ENCODE data around the gene TSPAN32.

TSPAN32 gene

GRCh38 chr11:2301631-2302305 lies at the start of gene TSPAN32, which contains the start of gene C11orf21:
Gene TSPAN32 (plus strand): TSS chr11:2302013. CDS start chr11:2302150, 137 bp downstream.
Gene C11orf21 (minus strand): TSS chr11:2301918. CDS start chr11:2301808, 110 bp downstream.
- H3K9me3 ChIP-seq (ENCODE audit: control insufficient read depth, low read depth, low read length): no peaks in the 10 kb centered on the region
- H3K27me3 ChIP-seq (ENCODE audit: control insufficient read depth, insufficient read depth, low read length): no peaks in the 10 kb centered on the region
- H3K4me3 ChIP-seq (ENCODE audit: low read length): no peak within 1 kb of the TSS
- no peak within 1 kb of the TSS for H3K9ac ChIP-seq (ENCODE audit: low read length)
- no peaks in the 10 kb centered on the region for H3K4me1 ChIP-seq (ENCODE audit: control insufficient read depth, low read depth, low read length)
- H3K36me3 ChIP-seq (ENCODE audit: control insufficient read depth, low read depth, low read length): no peaks in the 10 kb centered on the region
- H3K27ac ChIP-seq (ENCODE audit: low read length): no peak within 1 kb of the TSS

- no peaks in the 10 kb centered on the region for H3K36me3 ChIP-seq (ENCODE audit: control insufficient read depth, low read depth, low read length)
- H3K4me1 ChIP-seq (ENCODE audit: control insufficient read depth, low read depth, low read length): no peaks in the 10 kb centered on the region
- no peak overlapping the region for H3K27ac ChIP-seq (ENCODE audit: low read length)
- H3K9ac ChIP-seq (ENCODE audit: low read length): no peak overlapping the region
- H3K9me3 ChIP-seq (ENCODE audit: control insufficient read depth, low read depth, low read length): no peaks in the 10 kb centered on the region
- H3K4me3 ChIP-seq (ENCODE audit: low read length): no peak overlapping the region
- H3K27me3 ChIP-seq (ENCODE audit: control insufficient read depth, insufficient read depth, low read length): peaks cover 8% of the 10 kb centered on the region
Measured at GRCh38 chr11:2252018-2252417, 49.8 kb upstream of the TSPAN32 start.

- Histone ChIP-seq H3K36me3 (ENCODE audit: control insufficient read depth, low read depth, low read length) (no peaks in the 10 kb centered on the region), H3K27me3 (ENCODE audit: control insufficient read depth, insufficient read depth, low read length) (no peaks in the 10 kb centered on the region), H3K27ac (ENCODE audit: low read length) (no peak overlapping the region), H3K9me3 (ENCODE audit: control insufficient read depth, low read depth, low read length) (no peaks in the 10 kb centered on the region), H3K4me3 (ENCODE audit: low read length) (no peak overlapping the region), H3K9ac (ENCODE audit: low read length) (no peak overlapping the region), H3K4me1 (ENCODE audit: control insufficient read depth, low read depth, low read length) (no peaks in the 10 kb centered on the region)
Measured at GRCh38 chr11:2256293-2256913, 45.4 kb upstream of the TSPAN32 start.

DNA sequence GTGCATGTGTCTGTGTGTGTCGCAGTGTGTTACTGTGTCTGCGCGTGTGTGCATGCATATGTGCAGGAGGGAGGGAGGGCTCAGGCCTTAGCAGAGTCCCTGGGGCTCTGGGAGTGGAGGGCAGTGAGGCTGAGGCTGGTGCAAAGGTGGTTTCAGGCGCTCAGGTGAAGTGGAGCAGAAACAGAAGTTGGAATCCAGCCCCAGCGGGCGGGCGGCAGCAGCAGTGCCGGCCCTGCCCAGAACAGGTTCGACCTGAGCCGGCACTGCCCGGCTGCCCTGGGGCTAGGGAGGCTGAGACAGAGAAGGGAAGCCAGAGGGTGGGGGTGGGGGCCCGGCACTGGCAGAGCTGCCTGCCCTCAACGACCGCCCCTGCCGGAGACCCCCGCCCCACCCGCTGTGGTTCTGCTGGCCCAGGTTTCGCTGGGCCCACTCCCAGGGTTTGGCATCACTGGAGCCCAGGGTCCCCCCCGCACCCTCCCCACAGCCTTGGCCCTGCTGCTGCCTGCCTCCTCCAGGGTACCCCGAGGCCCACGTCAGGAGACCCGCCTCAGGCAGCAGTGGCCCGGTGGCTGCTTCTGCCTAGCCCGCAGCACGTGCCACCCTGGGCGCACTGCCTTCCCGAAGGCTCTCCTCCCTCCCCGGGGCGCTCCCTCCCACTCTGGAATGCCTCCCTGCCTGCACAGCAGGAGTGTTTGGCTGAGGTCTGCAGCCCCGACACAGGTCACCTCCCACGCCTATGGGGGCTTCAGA lies 44.7 kb upstream of the TSPAN32 start:
- Histone ChIP-seq H3K27me3 (ENCODE audit: control insufficient read depth, insufficient read depth, low read length) (no peaks in the 10 kb centered on the region), H3K27ac (ENCODE audit: low read length) (no peak overlapping the region), H3K4me3 (ENCODE audit: low read length) (no peak overlapping the region)

GRCh38 chr11:2258501-2259465 lies 43.0 kb upstream of the TSPAN32 start:
- no peak overlapping the region for H3K27ac ChIP-seq (ENCODE audit: low read length)
- no peak overlapping the region for H3K4me3 ChIP-seq (ENCODE audit: low read length)

More for the DNA sequence above, 44.7 kb upstream of the TSPAN32 start:
- H3K9me3 ChIP-seq (ENCODE audit: control insufficient read depth, low read depth, low read length): no peaks in the 10 kb centered on the region
- H3K36me3 ChIP-seq (ENCODE audit: control insufficient read depth, low read depth, low read length): no peaks in the 10 kb centered on the region
- H3K4me1 ChIP-seq (ENCODE audit: control insufficient read depth, low read depth, low read length): no peaks in the 10 kb centered on the region
- no peak overlapping the region for H3K9ac ChIP-seq (ENCODE audit: low read length)

GRCh38 chr11:2259466-2259830 lies 42.4 kb upstream of the TSPAN32 start:
- H3K36me3 ChIP-seq (ENCODE audit: control insufficient read depth, low read depth, low read length): no peaks in the 10 kb centered on the region
- no peak overlapping the region for H3K9ac ChIP-seq (ENCODE audit: low read length)
- no peak overlapping the region for H3K4me3 ChIP-seq (ENCODE audit: low read length)
- no peaks in the 10 kb centered on the region for H3K27me3 ChIP-seq (ENCODE audit: control insufficient read depth, insufficient read depth, low read length)
- no peak overlapping the region for H3K27ac ChIP-seq (ENCODE audit: low read length)
- H3K4me1 ChIP-seq (ENCODE audit: control insufficient read depth, low read depth, low read length): no peaks in the 10 kb centered on the region
- H3K9me3 ChIP-seq (ENCODE audit: control insufficient read depth, low read depth, low read length): no peaks in the 10 kb centered on the region

More at GRCh38 chr11:2258501-2259465, 43.0 kb upstream of the TSPAN32 start:
- Histone ChIP-seq H3K4me1 (ENCODE audit: control insufficient read depth, low read depth, low read length) (no peaks in the 10 kb centered on the region), H3K9me3 (ENCODE audit: control insufficient read depth, low read depth, low read length) (no peaks in the 10 kb centered on the region), H3K36me3 (ENCODE audit: control insufficient read depth, low read depth, low read length) (no peaks in the 10 kb centered on the region), H3K27me3 (ENCODE audit: control insufficient read depth, insufficient read depth, low read length) (no peaks in the 10 kb centered on the region), H3K9ac (ENCODE audit: low read length) (no peak overlapping the region)

DNA sequence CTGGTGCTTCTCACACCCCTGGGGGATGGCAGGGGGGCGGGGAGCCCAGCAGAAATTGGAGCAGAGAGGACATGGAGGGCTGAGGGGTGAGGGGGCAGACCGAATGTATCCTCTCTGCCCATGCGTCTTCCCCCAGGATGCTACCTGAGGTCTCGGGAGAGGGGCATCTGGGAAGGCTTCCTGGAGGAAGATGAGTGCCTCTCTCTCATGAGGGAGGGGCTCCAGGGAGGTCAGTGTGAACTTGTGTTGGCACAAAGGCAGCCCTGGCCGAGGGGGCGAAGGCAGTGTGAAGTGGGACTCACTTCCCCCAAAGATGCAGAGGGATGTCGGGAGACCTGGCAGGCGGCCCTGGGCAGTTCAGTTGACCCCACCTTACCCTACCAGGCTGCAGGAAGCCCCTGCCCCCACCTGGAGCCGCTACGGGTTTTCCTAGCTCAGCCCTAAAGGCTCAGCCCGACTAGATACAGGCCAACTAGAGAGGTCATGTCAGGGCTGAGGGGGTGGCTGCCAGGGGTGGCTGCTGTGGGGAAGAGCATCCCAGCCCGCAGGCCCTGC lies 41.8 kb upstream of the TSPAN32 start:
- H3K27me3 ChIP-seq (ENCODE audit: control insufficient read depth, insufficient read depth, low read length): no peaks in the 10 kb centered on the region
- H3K9ac ChIP-seq (ENCODE audit: low read length): no peak overlapping the region
- no peak overlapping the region for H3K27ac ChIP-seq (ENCODE audit: low read length)
- H3K4me1 ChIP-seq (ENCODE audit: control insufficient read depth, low read depth, low read length): no peaks in the 10 kb centered on the region
- no peaks in the 10 kb centered on the region for H3K36me3 ChIP-seq (ENCODE audit: control insufficient read depth, low read depth, low read length)
- H3K9me3 ChIP-seq (ENCODE audit: control insufficient read depth, low read depth, low read length): no peaks in the 10 kb centered on the region
- no peak overlapping the region for H3K4me3 ChIP-seq (ENCODE audit: low read length)

GRCh38 chr11:2260491-2261364 lies 41.1 kb upstream of the TSPAN32 start:
- H3K9ac ChIP-seq (ENCODE audit: low read length): no peak overlapping the region
- H3K27me3 ChIP-seq (ENCODE audit: control insufficient read depth, insufficient read depth, low read length): peaks cover 5% of the 10 kb centered on the region
- H3K27ac ChIP-seq (ENCODE audit: low read length): no peak overlapping the region
- no peak overlapping the region for H3K4me3 ChIP-seq (ENCODE audit: low read length)
- H3K36me3 ChIP-seq (ENCODE audit: control insufficient read depth, low read depth, low read length): no peaks in the 10 kb centered on the region
- no peaks in the 10 kb centered on the region for H3K9me3 ChIP-seq (ENCODE audit: control insufficient read depth, low read depth, low read length)
- no peaks in the 10 kb centered on the region for H3K4me1 ChIP-seq (ENCODE audit: control insufficient read depth, low read depth, low read length)

DNA sequence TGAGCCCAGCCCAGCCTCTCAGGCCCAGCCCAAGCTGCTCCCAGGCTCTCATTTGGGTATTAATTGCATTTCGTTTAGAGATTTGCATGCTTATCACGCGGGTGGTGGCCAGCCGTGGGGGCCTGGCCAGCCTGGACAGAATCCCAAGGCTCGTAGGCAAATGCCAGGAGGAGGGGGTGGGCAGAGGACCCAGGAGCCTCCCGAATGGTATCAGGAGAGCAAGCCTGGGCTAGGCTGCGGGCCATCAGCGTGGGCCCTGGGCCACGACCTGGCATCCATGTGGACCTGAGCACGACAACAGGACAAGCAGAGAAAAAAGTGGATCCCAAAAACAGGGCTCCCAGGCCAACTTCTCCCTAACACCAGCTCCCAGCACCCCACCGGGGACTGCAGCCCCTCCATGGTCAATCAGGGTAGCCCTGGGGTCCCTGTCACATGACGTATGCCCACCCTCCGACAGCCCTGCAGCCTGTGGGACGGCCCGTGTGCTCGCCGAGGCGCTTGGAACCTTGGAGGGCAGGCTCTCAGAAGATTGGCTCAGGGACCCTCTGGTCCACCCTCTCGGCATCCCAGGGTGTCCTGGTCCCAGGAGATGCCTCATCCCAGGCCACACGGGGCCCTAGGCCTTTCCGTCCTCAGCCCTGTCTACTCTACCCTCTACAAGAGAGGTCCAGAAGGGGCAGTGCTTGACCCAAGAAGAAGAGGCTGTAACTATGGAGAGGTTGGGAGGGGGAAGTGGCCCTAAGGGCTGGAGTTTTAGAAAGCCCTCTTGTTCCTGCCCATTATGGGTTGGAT lies 40.2 kb upstream of the TSPAN32 start:
- no peak overlapping the region for H3K4me3 ChIP-seq (ENCODE audit: low read length)
- peaks cover 12% of the 10 kb centered on the region for H3K27me3 ChIP-seq (ENCODE audit: control insufficient read depth, insufficient read depth, low read length)
- no peak overlapping the region for H3K27ac ChIP-seq (ENCODE audit: low read length)
- no peaks in the 10 kb centered on the region for H3K36me3 ChIP-seq (ENCODE audit: control insufficient read depth, low read depth, low read length)
- no peaks in the 10 kb centered on the region for H3K9me3 ChIP-seq (ENCODE audit: control insufficient read depth, low read depth, low read length)
- H3K4me1 ChIP-seq (ENCODE audit: control insufficient read depth, low read depth, low read length): no peaks in the 10 kb centered on the region
- H3K9ac ChIP-seq (ENCODE audit: low read length): no peak overlapping the region
